Omental fat pad (tissue), 4 donors: ENCODE measurements around the gene ZNF638. TPM values are rescaled to one million over a fixed set of nuclear protein-coding genes. Genes with fewer than 3 reads are reported as not detected.
"Not testable (repeated sequence)": the region's sequence is repeated elsewhere in the genome, so short reads cannot be mapped to it uniquely, and the experiment has no call there.

Experiments used
- ATAC-seq: fragments of 150-250 bp; one replicate; pipeline ENCODE4 v1.9.1; 2016; ENCODE audit warnings: mild to moderate bottlenecking, moderate library complexity; ENCODE audit not compliant: low FRiP score
- DNase-seq: peaks from one replicate; pipeline ENCODE4 v3.0.0-alpha.2; 2019; ENCODE audit warnings: low spot score
- total RNA-seq, 4 donors: library from RNA; depleted of rRNA; stranded (reverse); fragments of >200 nt; gene quantifications; one replicate each; pipeline ENCODE4 v1.1.0, GENCODE V29; 2016
- TF ChIP-seq, protein P1 (sequence below), 3 donors: fragments of 450-650 bp; IDR thresholded peaks; one replicate each; pipeline ENCODE4 v1.5.1; 2016 to 2017; ENCODE audit warnings: antibody characterized with exemption in 3 of 3, mild to moderate bottlenecking in 3 of 3, moderate library complexity in 2 of 3

Gene ZNF638
- total RNA-seq, 4 donors from 2014 or later = 112 to 264 (median 128) TPM

DNA sequence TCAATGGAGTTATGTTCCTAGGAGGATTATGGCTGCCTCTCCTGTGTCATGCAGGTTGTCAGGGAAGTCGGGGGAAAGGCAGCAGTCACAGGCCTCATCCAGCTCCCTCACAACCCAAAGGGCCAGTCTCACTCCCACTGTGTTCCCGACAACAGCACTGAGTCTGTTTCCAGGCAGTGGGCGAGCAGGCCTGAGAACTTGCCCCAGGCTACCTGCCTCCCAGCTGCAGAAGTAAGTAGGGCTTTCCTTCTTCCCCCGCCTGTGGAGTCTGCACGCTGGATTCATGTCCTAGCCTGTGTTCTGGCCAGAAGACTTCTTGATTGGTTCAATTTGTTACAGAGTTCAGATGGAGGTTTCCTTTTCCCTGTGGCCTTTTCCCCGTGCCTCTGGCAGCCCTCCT is 8.2 kb upstream of the ZNF638 start:
- DNase-seq (no peak), ATAC-seq (no peak)
- TF ChIP-seq, protein P1, sequence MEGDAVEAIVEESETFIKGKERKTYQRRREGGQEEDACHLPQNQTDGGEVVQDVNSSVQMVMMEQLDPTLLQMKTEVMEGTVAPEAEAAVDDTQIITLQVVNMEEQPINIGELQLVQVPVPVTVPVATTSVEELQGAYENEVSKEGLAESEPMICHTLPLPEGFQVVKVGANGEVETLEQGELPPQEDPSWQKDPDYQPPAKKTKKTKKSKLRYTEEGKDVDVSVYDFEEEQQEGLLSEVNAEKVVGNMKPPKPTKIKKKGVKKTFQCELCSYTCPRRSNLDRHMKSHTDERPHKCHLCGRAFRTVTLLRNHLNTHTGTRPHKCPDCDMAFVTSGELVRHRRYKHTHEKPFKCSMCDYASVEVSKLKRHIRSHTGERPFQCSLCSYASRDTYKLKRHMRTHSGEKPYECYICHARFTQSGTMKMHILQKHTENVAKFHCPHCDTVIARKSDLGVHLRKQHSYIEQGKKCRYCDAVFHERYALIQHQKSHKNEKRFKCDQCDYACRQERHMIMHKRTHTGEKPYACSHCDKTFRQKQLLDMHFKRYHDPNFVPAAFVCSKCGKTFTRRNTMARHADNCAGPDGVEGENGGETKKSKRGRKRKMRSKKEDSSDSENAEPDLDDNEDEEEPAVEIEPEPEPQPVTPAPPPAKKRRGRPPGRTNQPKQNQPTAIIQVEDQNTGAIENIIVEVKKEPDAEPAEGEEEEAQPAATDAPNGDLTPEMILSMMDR (IDR thresholded peaks at IDR 0.05) = no peak

DNA sequence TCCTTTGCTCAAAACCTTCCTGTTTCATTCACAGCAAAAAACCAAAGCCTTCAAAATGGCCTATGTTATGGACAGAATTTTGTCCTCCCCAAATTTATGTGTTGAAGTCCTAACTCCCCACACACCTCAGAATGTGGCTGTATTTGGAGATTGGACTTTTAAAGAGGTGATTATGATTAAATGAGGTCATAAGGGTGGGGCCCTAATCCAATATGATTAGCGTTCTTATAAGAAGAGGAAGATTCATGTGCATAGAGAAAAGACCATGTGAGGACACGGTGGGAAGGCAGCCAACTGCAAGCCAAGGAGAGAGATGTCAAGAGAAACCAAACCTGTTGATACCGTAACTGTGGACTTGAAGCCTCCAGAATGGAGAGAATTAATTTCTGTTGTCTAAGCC is 4.6 kb upstream of the ZNF638 start:
- ATAC-seq (no peak), DNase-seq (no peak)
- TF ChIP-seq, protein P1 (IDR thresholded peaks at IDR 0.05) = no peak

DNA sequence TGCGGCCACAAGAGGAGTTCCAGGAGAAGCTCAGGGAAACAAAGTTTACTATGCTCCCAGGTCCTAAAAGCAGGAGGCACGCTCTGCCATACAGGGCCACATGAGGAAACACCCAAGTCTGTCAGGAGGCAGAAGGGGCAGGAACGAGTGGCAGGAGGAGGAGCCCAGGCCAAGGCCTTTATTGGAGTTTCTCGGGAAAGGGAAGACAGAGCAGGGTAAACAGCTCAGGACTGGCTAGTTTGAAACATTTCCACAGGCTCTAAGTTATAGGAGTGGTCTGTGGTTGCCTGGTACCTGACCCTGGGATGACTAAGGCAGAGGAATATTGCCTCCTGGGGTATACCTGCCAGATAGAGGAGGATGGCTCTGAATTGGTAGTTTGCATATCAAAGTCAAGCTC is 3.7 kb upstream of the ZNF638 start:
- DNase-seq = no peak
- no peak for ATAC-seq
- TF ChIP-seq, protein P1 (IDR thresholded peaks at IDR 0.05) = no peak

DNA sequence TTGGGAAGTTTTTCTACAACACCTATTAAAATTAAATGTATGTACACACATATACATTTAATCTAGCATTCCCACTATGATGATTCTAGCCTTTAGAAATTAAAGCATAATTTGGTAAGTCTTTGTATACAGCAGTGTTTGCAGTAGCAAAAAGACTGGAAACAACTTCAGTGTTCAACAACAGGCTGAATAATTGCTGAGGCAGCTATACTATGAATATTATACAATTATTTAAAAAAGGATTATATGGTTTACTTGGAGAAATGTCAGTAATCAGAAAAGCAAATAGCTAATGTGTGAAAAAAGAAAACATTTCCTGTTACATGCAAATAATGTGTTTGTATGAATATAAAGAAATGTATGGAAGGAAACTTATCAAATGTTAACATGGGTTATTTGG is 1.4 kb upstream of the ZNF638 start:
- TF ChIP-seq, protein P1 (IDR thresholded peaks at IDR 0.05) = no peak
- DNase-seq (no peak), ATAC-seq (no peak)

DNA sequence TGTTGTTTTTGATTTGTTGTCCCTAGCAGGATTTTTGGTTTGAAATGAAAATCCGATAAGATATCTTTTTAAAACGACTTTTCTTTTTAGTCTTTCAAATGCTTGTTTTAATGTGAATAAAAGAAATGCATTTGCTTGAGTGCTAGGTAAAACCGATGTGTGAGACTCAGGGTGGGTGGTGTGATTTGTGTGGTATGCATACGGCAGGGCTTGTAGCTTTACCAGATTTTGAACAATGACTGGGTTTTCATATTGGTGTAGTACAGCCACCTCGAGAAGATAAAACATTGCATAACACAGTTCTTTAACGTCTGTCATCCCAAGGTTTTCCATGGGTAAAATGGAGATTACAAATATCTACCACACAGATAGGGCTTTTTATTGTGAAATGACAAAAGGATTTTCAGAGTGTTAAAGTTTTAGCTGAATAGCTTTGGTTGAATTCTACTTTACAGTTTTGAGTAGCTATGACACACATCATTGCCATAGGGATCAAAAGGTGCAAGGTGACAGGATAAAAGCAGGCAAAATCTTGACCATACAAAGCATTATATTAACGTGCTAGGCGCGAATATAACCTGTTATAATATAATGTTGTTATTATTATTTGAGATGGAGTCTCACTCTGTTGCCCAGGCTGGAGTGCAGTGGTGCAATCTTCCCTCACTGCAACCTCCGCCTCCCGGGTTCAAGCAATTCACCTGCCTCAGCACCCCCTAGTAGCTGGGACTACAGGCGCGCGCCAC is 824 bp upstream of the ZNF638 start:
- DNase-seq (no peak), ATAC-seq (no peak)
- TF ChIP-seq, protein P1 (IDR thresholded peaks at IDR 0.05) = no peak

DNA sequence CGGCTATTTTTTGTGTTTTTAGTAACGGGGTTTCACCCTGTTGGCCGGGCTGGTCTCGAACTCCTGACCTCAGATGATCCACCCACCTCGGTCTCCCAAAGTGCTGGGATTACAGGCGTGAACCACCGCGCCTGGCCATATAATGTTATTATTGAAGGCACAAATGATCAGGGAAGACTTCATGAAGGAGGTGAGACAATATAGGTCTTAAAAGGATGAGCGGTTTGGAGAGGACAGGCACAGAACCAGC is 326 bp upstream of the ZNF638 start:
- not testable (repeated sequence) for ATAC-seq, DNase-seq

DNA sequence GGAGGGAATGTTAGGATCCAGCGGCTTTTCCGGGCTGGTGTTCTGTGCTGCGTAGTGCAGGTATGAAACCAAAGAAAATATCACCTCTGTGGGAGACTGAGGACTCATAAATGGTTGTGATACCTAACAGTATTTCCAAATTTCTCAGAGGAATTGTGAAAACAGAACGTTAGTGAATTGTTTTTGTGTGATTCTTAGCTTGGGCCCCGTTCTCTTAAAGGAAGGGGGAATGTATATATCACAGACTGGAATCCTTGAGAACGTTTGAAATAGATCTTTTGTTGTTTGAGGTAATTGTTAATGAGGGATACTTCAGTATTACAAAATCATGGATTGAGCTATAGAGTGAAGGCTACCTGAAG is 834 bp downstream of the ZNF638 start:
- DNase-seq (no peak), ATAC-seq (no peak)
- TF ChIP-seq, protein P1 (IDR thresholded peaks at IDR 0.05) = no peak

DNA sequence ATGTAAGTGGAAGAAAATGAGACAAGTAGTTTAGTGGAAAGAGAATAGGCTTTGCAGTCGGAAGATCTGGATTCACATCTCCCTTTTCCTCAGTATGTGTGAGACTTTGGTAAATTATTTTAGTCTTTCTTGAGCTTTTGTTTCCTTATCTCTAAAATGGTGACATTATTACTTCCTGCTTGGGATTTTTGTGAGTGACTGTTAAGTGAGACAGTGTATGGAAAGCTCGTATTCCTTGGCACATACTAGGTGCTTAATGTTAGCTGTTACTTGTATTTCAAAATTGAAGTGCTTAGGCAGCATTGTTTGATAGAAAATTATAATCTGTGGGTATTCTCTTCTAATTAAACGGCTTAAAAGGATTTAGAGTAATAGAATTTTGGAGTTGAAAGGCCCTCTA is 2.0 kb downstream of the ZNF638 start:
- TF ChIP-seq, protein P1 (IDR thresholded peaks at IDR 0.05) = no peak
- DNase-seq (no peak), ATAC-seq (no peak)
